ENCODE results near the gene SF3A1. TPM values are rescaled to one million over a fixed set of nuclear protein-coding genes. Genes with fewer than 3 reads are reported as not detected.

SF3A1 gene
- total RNA-seq, 1 experiment from 2014 or later = 182 TPM

DNA sequence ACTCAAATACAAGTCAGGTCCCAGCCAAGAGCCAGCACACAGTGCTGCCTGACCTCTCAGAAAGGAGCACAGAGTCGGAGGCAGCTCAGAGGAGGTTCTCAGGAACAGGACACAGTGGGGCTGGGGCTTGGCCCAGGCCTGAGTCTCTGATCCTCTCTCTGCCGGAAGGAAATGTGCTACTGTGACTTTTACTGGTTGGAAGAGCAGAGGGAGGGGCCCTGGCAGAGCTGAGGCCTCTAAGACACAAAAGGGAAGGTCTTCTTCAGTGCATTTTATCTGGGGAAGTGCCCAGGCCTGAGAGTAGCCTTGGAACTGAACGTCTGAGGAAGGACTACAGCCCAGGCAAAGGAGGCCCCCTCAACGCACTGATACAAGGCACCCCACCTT lies 51.2 kb downstream of the SF3A1 start:
- Mint-ChIP-seq H3K4me1 (ENCODE audit: low read depth, unreplicated experiment) (peaks cover 25% of the 10 kb centered on the region), H3K9me3 (ENCODE audit: unreplicated experiment) (no peaks in the 10 kb centered on the region), H3K4me3 (ENCODE audit: unreplicated experiment) (no peak overlapping the region), H3K36me3 (ENCODE audit: insufficient read depth, unreplicated experiment) (peaks cover 17% of the 10 kb centered on the region), H3K27me3 (ENCODE audit: insufficient read depth, unreplicated experiment) (no peaks in the 10 kb centered on the region), H3K27ac (ENCODE audit: unreplicated experiment) (peak overlapping the region; percentile 45)
- Histone ChIP-seq H3K9me3 (no peaks in the 10 kb centered on the region), H3K36me3 (ENCODE audit: control insufficient read depth, insufficient read depth, low read length) (peaks cover 2% of the 10 kb centered on the region), H3K4me1 (peaks cover 8% of the 10 kb centered on the region; the same call in 1 of the 2 replicates), H3K4me3 (ENCODE audit: low read depth, low read length) (no peak overlapping the region), H3K27me3 (replicated peaks; ENCODE audit: control insufficient read depth, insufficient read depth, low read length) (no peaks in the 10 kb centered on the region)
- ChIA-PET CTCF (interaction anchor here (1.0 kb wide), 1 partner anchor 18 kb away, joined by 4 read pairs; no protein-coding TSS in a partner anchor), POLR2A (no interaction called here)
- TF ChIP-seq, protein P1, sequence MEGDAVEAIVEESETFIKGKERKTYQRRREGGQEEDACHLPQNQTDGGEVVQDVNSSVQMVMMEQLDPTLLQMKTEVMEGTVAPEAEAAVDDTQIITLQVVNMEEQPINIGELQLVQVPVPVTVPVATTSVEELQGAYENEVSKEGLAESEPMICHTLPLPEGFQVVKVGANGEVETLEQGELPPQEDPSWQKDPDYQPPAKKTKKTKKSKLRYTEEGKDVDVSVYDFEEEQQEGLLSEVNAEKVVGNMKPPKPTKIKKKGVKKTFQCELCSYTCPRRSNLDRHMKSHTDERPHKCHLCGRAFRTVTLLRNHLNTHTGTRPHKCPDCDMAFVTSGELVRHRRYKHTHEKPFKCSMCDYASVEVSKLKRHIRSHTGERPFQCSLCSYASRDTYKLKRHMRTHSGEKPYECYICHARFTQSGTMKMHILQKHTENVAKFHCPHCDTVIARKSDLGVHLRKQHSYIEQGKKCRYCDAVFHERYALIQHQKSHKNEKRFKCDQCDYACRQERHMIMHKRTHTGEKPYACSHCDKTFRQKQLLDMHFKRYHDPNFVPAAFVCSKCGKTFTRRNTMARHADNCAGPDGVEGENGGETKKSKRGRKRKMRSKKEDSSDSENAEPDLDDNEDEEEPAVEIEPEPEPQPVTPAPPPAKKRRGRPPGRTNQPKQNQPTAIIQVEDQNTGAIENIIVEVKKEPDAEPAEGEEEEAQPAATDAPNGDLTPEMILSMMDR (IDR thresholded peaks at IDR 0.05; ENCODE audit: insufficient read depth in 1 of 2, low read depth in 1 of 2, low read length in 1 of 2, severe bottlenecking in 1 of 2, unreplicated experiment in 1 of 2) = no peak
- BruUV-seq (replicated peaks) = no TSS peak
- no peak for DNase-seq
- intact Hi-C loops (cut with micrococcal nuclease; ENCODE audit: unreplicated experiment) = no loop called here

GRCh38 chr22:30304495-30305244 lies 52.0 kb downstream of the SF3A1 start:
- Histone ChIP-seq H3K4me1 (peaks cover 8% of the 10 kb centered on the region; the same call in 1 of the 2 replicates), H3K4me3 (ENCODE audit: low read depth, low read length) (no peak overlapping the region), H3K36me3 (ENCODE audit: control insufficient read depth, insufficient read depth, low read length) (peaks cover 2% of the 10 kb centered on the region), H3K9me3 (no peaks in the 10 kb centered on the region), H3K27me3 (replicated peaks; ENCODE audit: control insufficient read depth, insufficient read depth, low read length) (no peaks in the 10 kb centered on the region)
- ChIA-PET CTCF (interaction anchor here (0.5 to 1.0 kb wide), 2 partner anchors 17 to 471 kb away, joined by 3 to 4 read pairs; no protein-coding TSS in a partner anchor), POLR2A (interaction anchor here (0.5 kb wide), 1 partner anchor 18 kb away, joined by 9 read pairs; no protein-coding TSS in a partner anchor)
- H3K36me3 Mint-ChIP-seq (ENCODE audit: insufficient read depth, unreplicated experiment) = peaks cover 17% of the 10 kb centered on the region
- no peak overlapping the region for H3K4me3 Mint-ChIP-seq (ENCODE audit: unreplicated experiment)
- BruUV-seq (replicated peaks) = no TSS peak
- TF ChIP-seq, protein P1 (IDR thresholded peaks at IDR 0.05; ENCODE audit: insufficient read depth in 1 of 2, low read depth in 1 of 2, low read length in 1 of 2, severe bottlenecking in 1 of 2, unreplicated experiment in 1 of 2) = no peak
- DNase-seq = no peak
- H3K27me3 Mint-ChIP-seq (ENCODE audit: insufficient read depth, unreplicated experiment) = no peaks in the 10 kb centered on the region
- no peaks in the 10 kb centered on the region for H3K9me3 Mint-ChIP-seq (ENCODE audit: unreplicated experiment)
- intact Hi-C loops (cut with micrococcal nuclease; ENCODE audit: unreplicated experiment) = no loop called here
- peak overlapping the region; percentile 45 for H3K27ac Mint-ChIP-seq (ENCODE audit: unreplicated experiment)
- H3K4me1 Mint-ChIP-seq (ENCODE audit: low read depth, unreplicated experiment) = peaks cover 25% of the 10 kb centered on the region

- BruUV-seq (replicated peaks) = no TSS peak
- no peak overlapping the region for H3K4me3 Mint-ChIP-seq (ENCODE audit: unreplicated experiment)
- H3K27me3 Mint-ChIP-seq (ENCODE audit: insufficient read depth, unreplicated experiment) = no peaks in the 10 kb centered on the region
- Histone ChIP-seq H3K9me3 (no peaks in the 10 kb centered on the region), H3K4me1 (peaks cover 22% of the 10 kb centered on the region), H3K4me3 (ENCODE audit: low read depth, low read length) (no peak overlapping the region), H3K36me3 (ENCODE audit: control insufficient read depth, insufficient read depth, low read length) (peaks cover 2% of the 10 kb centered on the region), H3K27me3 (replicated peaks; ENCODE audit: control insufficient read depth, insufficient read depth, low read length) (no peaks in the 10 kb centered on the region)
- peaks cover 28% of the 10 kb centered on the region for H3K36me3 Mint-ChIP-seq (ENCODE audit: insufficient read depth, unreplicated experiment)
- CTCF ChIA-PET = interaction anchor here (1.0 to 1.4 kb wide), 2 partner anchors 13 to 15 kb away, joined by 3 to 5 read pairs; partner anchors contain the start of gene CASTOR1
- TF ChIP-seq, protein P1 (IDR thresholded peaks at IDR 0.05; ENCODE audit: insufficient read depth in 1 of 2, low read depth in 1 of 2, low read length in 1 of 2, severe bottlenecking in 1 of 2, unreplicated experiment in 1 of 2) = no peak
- peak overlapping the region; percentile 29 for H3K27ac Mint-ChIP-seq (ENCODE audit: unreplicated experiment)
- POLR2A ChIA-PET = no interaction called here
- intact Hi-C loops (cut with micrococcal nuclease; ENCODE audit: unreplicated experiment) = no loop called here
- peaks cover 31% of the 10 kb centered on the region for H3K4me1 Mint-ChIP-seq (ENCODE audit: low read depth, unreplicated experiment)
- H3K9me3 Mint-ChIP-seq (ENCODE audit: unreplicated experiment) = no peaks in the 10 kb centered on the region
- DNase-seq = no peak
Measured at GRCh38 chr22:30302810-30303138, 53.9 kb downstream of the SF3A1 start.

Data from Caco-2 (cell line).